GM12874 (cell line): ENCODE data around the gene OMG.

Source experiments
- TF ChIP-seq, protein P1 (sequence below): IDR thresholded peaks from 2 replicates; pipeline ENCODE4 v1.5.1; 2011; ENCODE audit warnings: low read depth, mild to moderate bottlenecking, control low read depth, low read length, moderate library complexity; ENCODE audit not compliant: insufficient read depth

Gene OMG

GRCh38 chr17:31321481-31321880, 24.4 kb upstream of the OMG start, which contains the start of gene EVI2A:
Gene EVI2A (minus strand): TSS chr17:31321622. CDS start chr17:31319013, 2,609 bp downstream.
- TF ChIP-seq, protein P1, sequence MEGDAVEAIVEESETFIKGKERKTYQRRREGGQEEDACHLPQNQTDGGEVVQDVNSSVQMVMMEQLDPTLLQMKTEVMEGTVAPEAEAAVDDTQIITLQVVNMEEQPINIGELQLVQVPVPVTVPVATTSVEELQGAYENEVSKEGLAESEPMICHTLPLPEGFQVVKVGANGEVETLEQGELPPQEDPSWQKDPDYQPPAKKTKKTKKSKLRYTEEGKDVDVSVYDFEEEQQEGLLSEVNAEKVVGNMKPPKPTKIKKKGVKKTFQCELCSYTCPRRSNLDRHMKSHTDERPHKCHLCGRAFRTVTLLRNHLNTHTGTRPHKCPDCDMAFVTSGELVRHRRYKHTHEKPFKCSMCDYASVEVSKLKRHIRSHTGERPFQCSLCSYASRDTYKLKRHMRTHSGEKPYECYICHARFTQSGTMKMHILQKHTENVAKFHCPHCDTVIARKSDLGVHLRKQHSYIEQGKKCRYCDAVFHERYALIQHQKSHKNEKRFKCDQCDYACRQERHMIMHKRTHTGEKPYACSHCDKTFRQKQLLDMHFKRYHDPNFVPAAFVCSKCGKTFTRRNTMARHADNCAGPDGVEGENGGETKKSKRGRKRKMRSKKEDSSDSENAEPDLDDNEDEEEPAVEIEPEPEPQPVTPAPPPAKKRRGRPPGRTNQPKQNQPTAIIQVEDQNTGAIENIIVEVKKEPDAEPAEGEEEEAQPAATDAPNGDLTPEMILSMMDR, result no peak

- TF ChIP-seq, protein P1, result no peak
These were observed 23.8 kb upstream of the OMG start for GRCh38 chr17:31320791-31321190.

DNA sequence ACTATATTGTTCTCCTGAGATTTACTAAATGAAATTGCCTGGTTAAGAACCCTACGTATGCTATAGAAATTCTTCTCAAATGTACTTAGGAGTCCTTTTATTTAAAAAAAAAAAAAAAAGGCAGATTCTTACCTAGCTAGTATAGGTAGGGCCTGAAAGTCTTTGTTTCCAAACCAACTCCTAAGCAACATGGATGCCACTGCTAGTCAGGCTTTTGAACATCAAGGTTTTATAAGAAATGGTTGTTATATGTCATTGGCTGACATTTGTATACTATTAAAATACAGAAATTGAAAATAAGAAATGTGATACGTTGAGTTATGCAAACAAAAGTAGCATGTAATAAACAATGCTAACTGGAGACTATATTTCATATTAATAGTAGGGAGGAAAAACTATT, 23.2 kb upstream of the OMG start:
- TF ChIP-seq, protein P1, result no peak

DNA sequence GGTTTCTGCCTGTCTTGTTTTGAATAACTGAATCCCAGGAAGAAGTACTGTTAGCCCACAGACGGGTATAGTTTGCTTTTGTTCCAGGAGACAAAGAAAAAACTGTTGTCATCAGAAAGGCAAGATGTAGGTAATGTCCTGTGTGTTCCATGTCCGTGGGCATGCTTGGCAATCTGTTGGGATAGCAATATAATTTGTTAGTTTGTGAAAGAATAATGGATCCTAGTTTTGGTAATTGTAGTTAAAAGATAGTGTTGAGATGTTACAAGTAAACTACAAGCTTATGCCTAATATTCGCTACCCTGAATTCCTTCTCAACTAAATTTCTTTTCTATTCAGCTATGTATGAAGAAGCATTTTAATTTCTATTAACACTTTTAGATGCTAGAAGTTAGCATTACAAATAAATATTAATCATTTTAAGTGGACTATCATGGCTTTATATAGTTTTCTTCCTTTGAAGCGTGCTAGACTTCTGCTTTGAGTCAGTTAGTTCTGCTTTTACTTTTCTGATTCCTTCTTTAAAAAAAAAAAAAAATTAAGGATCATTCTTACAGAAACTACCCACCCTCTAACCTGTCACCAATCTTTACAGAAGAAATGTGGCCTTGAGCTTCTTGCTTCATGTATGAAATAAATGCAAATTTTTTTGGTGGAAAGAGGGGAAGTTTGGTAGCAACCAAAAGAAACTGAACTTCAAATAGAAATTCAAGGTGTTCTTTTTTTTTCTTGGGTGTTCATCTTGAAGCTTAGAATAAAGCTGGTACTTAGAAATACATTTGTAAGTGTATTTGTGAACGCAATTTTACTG, 22.0 kb upstream of the OMG start:
- TF ChIP-seq, protein P1, result no peak

GRCh38 chr17:31318298-31318801, 21.3 kb upstream of the OMG start:
- TF ChIP-seq, protein P1, result no peak

DNA sequence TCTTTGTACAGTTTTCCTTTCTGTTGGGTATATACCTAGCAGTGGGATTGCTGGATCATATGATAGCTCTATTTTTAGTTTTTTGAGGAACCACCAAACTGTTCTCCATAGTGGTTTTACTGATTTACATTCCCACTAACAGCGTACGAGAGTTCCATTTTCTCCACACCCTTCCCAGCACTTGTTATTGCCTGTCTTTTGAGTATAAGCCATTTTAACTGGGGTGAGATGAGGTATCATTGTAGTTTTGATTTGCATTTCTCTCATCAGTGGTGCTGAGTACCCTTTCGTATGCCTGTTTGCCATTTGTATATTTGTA, 17.7 kb upstream of the OMG start:
- TF ChIP-seq, protein P1, result no peak

GRCh38 chr17:31313982-31314781, 17.1 kb upstream of the OMG start, which contains the start of gene EVI2B:
Gene EVI2B (minus strand): TSS chr17:31314054. CDS start chr17:31305609, 8,445 bp downstream.
- TF ChIP-seq, protein P1, result no peak
